Choroid plexus epithelial cell (primary cell): ENCODE measurements around the gene MYCBP.

Experiments
- DNase-seq: peaks from one replicate; pipeline ENCODE4 v3.0.0-alpha.2; 2010; ENCODE audit warnings: low read depth
- H3K4me3 ChIP-seq: 2 replicates; pipeline ENCODE4 v1.5.1; 2011; ENCODE audit warnings: low read depth, mild to moderate bottlenecking, control low read depth, low read length, moderate library complexity
- CTCF ChIP-seq: conservative IDR thresholded peaks from 2 replicates; pipeline ENCODE4 v1.5.1; 2011; ENCODE audit warnings: low read depth, mild to moderate bottlenecking, control low read depth, inconsistent platforms, low read length, moderate library complexity

Gene MYCBP

GRCh38 chr1:38908821-38909220 lies 35.7 kb upstream of the MYCBP start:
- TF ChIP-seq CTCF: no peak
- no peak for DNase-seq
- no peak overlapping the region for H3K4me3 ChIP-seq

GRCh38 chr1:38905985-38906384 lies 32.8 kb upstream of the MYCBP start:
- no peak overlapping the region for H3K4me3 ChIP-seq
- DNase-seq: no peak
- TF ChIP-seq CTCF: no peak

- no peak overlapping the region for H3K4me3 ChIP-seq
- no peak for DNase-seq
- no peak for TF ChIP-seq CTCF
These were observed 26.4 kb upstream of the MYCBP start for GRCh38 chr1:38899560-38899959.

- H3K4me3 ChIP-seq: no peak overlapping the region
- no peak for TF ChIP-seq CTCF
- no peak for DNase-seq
These were observed 25.6 kb upstream of the MYCBP start for GRCh38 chr1:38898653-38899230.

GRCh38 chr1:38896169-38896568 lies 23.0 kb upstream of the MYCBP start:
- no peak overlapping the region for H3K4me3 ChIP-seq
- no peak for DNase-seq
- no peak for TF ChIP-seq CTCF

- TF ChIP-seq CTCF: no peak
- no peak for DNase-seq
- no peak overlapping the region for H3K4me3 ChIP-seq
These were observed 19.8 kb upstream of the MYCBP start for GRCh38 chr1:38892976-38893375.

GRCh38 chr1:38891753-38892152 lies 18.6 kb upstream of the MYCBP start:
- no peak overlapping the region for H3K4me3 ChIP-seq
- TF ChIP-seq CTCF: peak; percentile 22
- peak; percentile 14 for DNase-seq
